ENCODE data around the gene CPPED1.
A peak's percentile ranks its signal among the peaks of the same experiment; 100 is the strongest.

The CPPED1 gene

DNA sequence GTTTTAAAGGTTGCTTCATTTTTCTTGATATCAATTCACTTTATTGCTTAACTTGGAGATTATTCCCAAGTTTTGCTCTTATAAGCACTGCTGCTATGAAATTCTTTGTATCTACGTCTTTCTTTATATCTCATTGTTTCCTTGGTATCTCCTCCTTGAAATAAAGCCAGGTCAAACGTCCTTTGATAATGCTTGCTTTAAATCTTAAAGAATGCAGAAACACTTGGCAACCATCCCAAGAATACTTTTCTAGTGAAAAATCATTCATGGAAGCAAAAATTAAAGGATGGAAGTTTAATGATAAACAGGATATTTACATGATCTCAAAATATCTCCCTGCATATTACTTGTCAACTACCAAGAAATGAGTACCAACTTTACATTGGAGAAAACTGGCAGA lies 175.2 kb downstream of the CPPED1 start:
- no peak for DNase-seq

DNA sequence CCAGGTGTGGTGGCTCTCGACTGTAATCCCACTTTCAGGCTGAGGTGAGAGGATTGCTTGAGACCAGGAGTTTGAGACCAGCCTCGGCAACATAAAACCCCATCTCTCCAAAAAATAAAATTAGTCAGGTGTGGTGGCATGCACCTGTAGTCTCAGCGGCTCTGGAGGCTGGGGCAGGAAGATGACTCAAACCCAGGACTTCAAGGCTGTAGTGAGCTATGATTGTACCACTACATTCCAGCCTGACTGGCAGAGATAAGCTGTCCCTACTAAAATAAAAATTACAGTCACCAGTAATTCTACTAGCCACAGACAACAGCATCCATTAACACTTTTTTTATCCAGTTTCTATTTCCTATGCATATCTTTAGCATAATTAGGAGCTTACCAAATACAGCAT lies 176.3 kb downstream of the CPPED1 start:
- DNase-seq: no peak

DNA sequence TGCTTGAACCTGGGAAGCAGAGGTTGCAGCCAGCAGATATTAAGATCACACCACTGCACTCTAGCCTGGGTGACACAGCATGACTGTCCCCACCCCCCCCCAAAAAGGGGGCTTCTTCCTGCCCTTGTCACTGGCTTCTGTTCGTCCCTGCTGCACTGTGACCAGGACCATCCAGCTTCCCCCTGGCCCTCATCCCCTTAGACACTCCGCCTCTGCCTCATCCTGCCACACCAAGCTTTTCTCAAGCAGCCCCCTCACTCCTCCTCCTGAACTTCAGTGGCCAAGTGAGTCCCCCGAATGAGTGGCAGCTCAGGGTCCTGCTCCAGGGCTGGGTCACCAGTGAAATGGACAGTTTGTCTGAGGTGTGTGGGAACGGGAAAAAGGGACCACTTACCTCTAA lies 177.3 kb downstream of the CPPED1 start:
- DNase-seq: no peak

DNA sequence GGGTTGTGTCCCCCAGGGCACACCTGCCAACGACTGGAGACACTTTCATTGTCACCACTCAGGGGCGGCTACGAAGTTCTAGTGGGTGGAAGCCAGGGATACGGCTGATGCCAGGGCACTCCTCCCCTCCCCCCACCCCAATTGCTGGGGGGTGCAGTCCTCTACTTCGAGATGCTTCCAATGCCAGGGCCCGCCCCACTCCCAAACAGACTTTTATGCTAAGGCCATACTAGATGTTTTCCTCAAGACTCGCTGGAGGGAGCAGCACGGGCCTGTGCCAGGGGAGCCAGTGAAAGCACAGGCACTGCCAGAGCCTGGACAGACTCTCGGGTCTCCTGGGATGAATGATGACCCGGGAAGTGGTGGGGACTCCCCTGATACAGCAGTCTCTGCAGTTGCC lies 178.0 kb downstream of the CPPED1 start:
- no peak for DNase-seq

DNA sequence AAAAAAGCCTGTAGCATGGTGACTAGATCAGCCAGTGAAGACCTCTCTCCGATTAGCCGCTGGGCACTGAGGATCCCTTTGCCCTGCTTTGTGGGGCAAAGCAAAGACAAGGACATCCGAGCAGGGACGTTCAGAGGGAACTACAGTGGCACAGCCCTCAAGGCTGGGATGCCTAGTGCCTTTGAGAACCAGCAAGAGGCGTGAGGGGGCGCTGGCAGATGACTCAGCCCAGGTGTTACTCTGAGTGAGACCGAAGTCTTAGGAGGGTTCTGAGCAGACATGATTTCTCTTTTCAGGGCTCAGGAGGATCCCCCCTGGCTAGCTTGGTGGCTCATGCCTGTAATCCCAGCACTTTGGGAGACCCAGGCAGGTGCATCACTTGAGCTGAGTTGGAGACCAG lies 178.6 kb downstream of the CPPED1 start:
- DNase-seq: no peak

DNA sequence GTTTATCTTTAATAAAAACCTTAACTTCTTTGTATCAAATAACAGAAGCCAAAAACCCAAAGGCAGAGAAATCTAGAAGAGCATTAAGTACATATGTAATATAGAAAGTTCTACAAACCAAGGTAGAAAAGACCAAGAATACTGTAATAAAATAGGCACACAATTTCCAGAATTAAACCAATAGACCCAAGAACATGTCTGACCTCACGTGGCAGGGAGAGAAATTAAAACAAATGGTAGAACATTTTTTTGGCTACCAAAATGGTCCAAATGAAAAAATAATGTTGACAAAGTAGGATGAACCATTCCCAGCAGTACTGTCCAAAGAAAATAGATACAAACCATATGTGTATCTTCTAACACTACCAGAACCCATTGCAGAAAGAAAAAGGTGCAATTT lies 183.5 kb downstream of the CPPED1 start:
- no peak for DNase-seq

DNA sequence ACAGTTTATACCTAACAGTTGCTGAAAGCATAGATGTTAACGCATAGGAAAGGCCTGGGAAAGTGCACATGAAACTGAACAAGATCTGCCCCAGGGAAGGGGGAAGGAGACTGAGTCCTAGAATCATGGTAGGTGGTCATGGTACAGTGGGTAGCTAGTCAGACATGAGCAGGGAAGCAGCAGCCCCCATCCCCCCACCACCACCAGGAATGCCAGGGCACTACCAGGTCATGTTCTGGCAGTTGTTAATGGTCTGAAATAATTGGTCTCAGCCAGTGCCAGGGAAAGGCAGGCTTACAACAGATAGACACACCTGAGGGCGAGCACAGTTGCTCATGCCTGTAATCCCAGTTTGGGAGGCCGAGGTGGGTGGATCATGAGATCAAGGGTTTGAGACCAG lies 185.2 kb downstream of the CPPED1 start:
- no peak for DNase-seq

DNA sequence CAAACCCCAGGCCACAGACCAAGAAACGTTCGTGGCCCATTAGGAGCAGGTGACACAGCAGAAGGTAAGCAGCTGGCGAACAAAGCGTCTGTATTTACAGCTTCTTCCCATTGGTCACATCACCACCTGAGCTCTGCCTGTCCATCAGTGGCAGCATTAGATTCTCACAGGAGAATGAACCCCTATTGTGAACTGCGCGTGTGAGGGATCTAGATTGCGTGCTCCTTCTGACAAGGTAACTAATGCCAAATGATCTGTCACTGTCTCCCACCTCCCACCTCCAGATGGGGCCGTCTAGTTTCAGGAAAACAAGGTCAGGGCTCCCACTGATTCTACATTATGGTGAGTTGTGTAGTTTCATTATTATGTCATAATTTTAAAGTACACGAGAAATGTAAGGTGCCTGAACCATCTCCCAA lies 186.3 kb downstream of the CPPED1 start:
- no peak for DNase-seq

DNA sequence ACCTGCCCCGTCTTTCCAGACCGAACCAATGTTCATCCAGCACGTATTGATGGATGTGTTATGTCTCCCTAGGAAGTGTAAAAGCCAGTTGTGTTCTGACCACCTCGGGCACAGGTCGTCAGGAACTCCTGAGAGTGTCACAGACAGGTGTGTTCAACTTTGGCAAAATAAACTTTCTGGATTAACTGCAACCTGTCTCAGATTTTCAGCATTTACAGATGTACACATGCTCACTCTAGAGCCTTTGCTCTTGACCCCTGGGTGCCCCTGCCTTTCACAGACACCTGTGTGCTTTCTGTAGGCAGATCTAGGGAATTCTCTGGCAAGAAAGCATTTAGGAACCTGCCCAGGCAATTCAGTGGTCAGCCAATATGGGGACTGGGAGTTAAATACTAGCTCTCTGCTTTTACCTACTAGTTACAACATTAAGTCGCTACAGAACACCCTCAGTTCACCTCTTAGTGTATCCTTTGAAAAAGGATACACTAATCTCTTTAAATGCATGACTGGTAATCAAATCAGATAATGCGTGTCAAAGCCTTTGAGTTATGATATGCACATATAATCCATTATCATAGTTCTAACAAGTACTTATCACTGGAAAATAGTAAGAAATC lies 188.9 kb downstream of the CPPED1 start:
- no peak for DNase-seq

DNA sequence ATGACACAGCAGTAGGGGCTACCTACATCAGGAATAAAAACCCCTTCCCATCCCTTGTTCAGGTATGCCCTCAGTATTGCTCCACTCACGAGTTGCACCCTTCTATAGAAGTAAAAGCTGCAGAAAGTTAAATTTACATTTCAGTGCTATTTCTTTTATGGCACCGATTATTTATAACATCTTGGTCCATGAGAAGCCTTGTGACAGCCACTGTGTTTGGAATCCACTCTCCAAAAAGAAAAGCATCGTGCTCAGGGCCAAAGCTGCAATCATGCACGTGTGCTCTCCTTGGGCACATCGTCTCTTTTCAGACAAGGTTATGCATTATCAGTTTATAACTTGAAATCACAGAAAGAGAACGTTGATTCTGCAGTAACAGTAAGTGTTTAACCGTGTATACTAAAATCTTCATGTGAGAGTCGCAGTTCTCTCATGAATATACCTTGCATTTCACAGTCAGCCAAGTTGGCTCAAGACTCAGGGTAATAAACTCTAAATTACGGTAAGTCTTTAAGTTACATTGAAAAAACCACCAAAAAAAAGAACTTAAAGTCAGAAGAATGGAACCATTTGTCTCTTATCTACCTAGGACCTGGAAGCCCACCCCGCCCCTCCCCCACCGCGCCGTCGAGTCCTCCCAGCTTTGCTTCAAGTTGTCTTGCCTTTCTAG lies 189.6 kb downstream of the CPPED1 start:
- no peak for DNase-seq

DNA sequence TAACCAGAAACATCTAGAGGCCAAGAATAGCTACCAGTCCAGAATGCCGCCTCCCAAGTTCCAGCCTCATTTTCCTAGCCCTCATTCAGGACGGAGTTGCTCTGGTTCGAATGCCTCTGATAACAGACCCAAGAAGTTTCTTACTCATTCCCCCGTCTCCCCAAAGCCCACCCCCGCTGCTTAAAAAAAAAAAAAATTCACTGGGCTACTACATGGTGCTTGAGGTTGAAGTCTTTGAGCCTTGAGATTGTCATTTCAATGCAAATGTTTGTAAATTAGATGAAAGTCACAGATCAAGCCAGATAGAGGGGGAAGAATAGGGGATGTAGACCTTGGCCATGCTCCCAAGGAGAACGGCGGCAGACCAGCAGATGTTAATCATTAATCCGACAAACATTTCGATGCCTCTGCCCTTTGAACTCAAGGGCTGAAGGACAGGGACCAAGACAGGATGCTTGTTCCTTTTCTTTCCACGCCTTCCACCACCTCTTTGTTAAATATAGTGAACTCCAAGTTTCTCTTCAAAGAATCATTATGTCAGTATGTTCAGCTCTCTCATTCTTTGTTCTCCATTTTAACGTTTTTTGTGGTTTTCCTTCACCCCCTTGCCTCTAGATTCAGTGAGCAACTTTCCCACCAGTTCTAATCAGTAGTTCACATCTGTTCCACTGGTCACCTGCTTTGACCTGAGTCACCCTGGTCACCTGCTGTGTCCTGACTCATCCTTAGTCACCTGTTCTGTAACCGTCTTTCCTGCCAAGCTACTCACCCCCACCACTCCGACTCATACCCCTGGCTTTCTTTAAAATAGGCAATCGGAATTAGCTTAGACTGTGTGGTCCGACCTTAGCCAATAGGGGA lies 190.3 kb downstream of the CPPED1 start:
- peak; percentile 4 for DNase-seq

DNA sequence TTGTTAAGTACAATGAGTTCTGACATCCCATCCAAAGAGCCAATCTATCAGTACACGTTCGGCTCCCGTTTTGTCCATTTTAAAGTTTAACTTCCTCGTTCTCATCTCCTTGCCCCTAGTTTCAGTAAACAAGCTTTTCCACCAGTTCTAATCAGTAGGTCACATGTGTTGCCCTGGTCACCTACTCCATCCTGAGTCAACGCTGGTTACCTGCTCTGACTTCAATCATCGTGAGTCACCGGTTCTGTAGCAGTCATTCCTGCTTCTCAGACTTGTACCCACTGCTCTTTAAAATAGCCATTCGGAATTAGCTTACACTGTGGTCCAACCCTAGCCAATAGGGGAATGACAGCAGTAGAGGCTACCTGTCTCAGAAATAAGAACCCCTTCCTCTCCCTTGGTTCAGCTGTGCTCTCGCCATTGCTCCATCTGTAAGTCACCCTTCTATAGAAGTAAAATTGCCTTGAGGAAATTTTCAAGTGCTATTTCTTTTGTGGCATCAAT lies 191.0 kb downstream of the CPPED1 start:
- DNase-seq: no peak

DNA sequence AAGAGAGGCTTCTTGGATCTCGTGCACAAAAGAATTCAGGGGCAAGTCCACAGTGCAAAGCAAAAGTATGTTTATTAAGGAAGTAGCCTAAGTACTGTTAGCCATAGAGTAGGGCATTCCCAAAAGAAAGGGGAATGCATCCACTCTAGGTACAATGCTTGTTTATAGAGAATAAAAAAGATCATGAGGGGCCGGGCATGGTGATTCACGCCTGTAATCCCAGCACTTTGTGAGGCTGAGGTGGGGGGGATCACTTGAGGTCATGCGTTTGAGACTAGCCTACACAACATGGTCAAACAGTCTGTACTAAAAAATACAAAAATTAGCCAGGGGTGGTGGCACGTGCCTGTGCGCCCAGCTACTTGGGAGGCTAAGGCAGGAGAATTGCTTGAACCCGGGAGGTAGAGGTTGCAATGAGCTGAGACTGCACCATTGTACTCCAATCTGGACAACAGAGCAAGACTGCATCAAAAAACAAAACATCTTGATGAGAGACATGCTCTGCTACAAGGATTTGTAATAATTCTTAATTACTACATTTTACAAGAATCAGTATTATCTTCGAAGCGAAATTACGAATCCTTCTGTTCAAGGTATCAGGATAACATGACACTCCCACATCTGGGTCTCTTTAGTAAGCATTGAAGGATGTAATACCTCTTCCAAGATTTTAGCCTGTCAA lies 191.6 kb downstream of the CPPED1 start:
- DNase-seq: no peak

DNA sequence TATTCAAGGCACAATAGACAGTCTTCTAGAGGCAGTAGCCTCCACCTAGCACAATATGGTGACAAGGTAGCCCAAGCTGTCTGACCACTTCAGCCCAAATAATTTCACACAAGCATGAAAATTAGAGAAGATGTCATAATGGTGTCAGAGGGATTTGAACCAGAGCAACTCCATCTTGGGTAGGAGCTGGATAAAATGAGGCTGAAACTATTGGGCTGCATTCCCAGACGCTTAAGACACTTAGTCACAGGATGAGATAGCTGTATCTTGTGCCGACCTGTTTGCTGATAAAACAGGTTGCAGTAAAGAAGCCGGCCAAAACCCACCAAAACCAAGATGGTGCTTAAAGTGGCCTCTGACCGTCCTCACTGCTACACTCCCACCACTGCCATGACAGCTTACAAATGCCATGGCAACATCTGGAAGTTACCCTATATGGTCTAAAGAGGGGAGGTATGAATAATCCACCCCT lies 192.6 kb downstream of the CPPED1 start:
- DNase-seq: no peak

DNA sequence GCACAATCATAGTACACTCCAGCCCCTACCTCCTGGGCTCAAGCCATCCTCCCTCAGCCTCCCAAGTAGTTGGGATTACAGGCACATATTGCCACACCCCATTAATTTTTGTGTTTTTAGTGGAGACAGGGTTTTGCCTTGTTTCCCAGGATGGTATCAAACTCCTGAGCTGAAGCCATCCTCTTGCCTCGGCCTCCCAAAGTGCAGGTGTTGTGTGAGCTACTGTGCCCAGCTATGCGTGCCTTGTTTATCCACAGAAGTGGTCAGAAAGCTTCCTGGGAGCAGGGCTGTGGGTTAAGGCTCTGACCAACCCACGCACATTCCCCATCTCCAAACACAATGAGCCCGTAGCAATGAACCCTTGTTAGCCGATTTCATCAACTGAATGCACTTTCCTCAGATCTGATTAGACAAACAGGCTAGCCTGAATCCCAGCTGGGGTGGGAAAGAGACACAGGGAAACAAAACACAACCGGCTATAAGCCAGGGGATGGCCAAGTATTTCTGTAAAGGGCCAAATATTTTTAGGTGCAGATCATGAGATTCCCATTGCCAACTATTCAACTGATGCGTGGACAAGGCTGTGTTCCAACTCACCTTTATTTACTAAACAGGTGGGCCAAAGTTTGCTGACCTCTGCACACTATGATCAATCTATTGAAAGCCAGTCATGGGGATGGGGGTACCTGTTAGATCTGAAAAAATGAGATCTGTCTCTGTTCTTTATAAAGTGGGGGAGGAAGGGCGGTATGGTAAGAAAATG lies 193.6 kb downstream of the CPPED1 start:
- no peak for DNase-seq
